GM12878 (cell line): ENCODE data around the gene IGF1R. TPM values are rescaled to one million over a fixed set of nuclear protein-coding genes. Genes with fewer than 3 reads are reported as not detected.
A peak's percentile ranks its signal among the peaks of the same experiment; 100 is the strongest.

Source experiments
- ATF7 ChIP-seq: fragments of 450-650 bp; IDR thresholded peaks from 2 replicates; pipeline ENCODE4 v1.6.1; 2016; ENCODE audit warnings: low read depth, mild to moderate bottlenecking
- BHLHE40 ChIP-seq, 2 experiments: fragments of 450-650 bp in 1 of 2; IDR thresholded peaks; 2 replicates each; pipeline ENCODE4 v1.6.1; 2011 to 2017; ENCODE audit warnings: low read depth in 2 of 2, borderline replicate concordance in 1 of 2, improper control_type of control experiment in 1 of 2, low read length in 1 of 2, mild to moderate bottlenecking in 1 of 2
- CBX5 ChIP-seq: sonication (generic); IDR thresholded peaks from 2 replicates; pipeline ENCODE4 v1.6.1; 2016; ENCODE audit warnings: low read depth, moderate library complexity, mild to moderate bottlenecking, inconsistent platforms
- CHD4 ChIP-seq: fragments of 200-600 bp; sonication (generic); IDR thresholded peaks from 2 replicates; pipeline ENCODE4 v1.6.1; 2016; ENCODE audit warnings: mild to moderate bottlenecking
- DPF2 ChIP-seq: fragments of 450-650 bp; IDR thresholded peaks from 2 replicates; pipeline ENCODE4 v1.6.1; 2017; ENCODE audit warnings: mild to moderate bottlenecking
- EGR1 ChIP-seq, 2 experiments: IDR thresholded peaks; 1 replicate in 1 of 2; 2 replicates in 1 of 2; pipeline ENCODE4 v1.6.1; 2011 to 2012; ENCODE audit warnings: low read depth in 2 of 2, low read length in 2 of 2, borderline replicate concordance in 1 of 2, mild to moderate bottlenecking in 1 of 2, moderate library complexity in 1 of 2
- EP300 ChIP-seq, 2 experiments: fragments of 150-350 bp in 1 of 2; IDR thresholded peaks; 2 replicates each; pipeline ENCODE4 v1.6.1; 2011 to 2012; ENCODE audit warnings: low read depth in 2 of 2, low read length in 2 of 2, borderline replicate concordance in 1 of 2, improper control_type of control experiment in 1 of 2, inconsistent platforms in 1 of 2; ENCODE audit not compliant: control insufficient read depth in 1 of 2
- EZH2 ChIP-seq: IDR thresholded peaks from 2 replicates; pipeline ENCODE4 v1.6.1; 2012; ENCODE audit warnings: low read depth, mild to moderate bottlenecking, control low read depth, inconsistent platforms, low read length, borderline replicate concordance; ENCODE audit not compliant: control insufficient read depth
- FOXK2 ChIP-seq: fragments of 450-650 bp; IDR thresholded peaks from 2 replicates; pipeline ENCODE4 v1.6.1; 2017; ENCODE audit warnings: mild to moderate bottlenecking, moderate library complexity
- FOXM1 ChIP-seq: IDR thresholded peaks from 2 replicates; pipeline ENCODE4 v1.6.1; 2012; ENCODE audit warnings: low read depth, mild to moderate bottlenecking, inconsistent platforms, low read length, moderate library complexity
- GATAD2B ChIP-seq: fragments of 450-650 bp; conservative IDR thresholded peaks from 2 replicates; pipeline ENCODE4 v1.6.1; 2017; ENCODE audit warnings: low read depth, mild to moderate bottlenecking, moderate library complexity
- HCFC1 ChIP-seq: fragments of 150-350 bp; IDR thresholded peaks from 2 replicates; pipeline ENCODE4 v1.6.1; 2014; ENCODE audit warnings: low read length
- IKZF2 ChIP-seq, 2 experiments: fragments of 450-650 bp; IDR thresholded peaks; 2 replicates each; pipeline ENCODE4 v1.6.1; 2017; ENCODE audit warnings: mild to moderate bottlenecking in 2 of 2, moderate library complexity in 2 of 2
- IRF3 ChIP-seq: fragments of 450-650 bp; IDR thresholded peaks from 2 replicates; pipeline ENCODE4 v1.6.1; 2014; ENCODE audit warnings: mild to moderate bottlenecking
- MTA2 ChIP-seq: fragments of 450-650 bp; IDR thresholded peaks from 2 replicates; pipeline ENCODE4 v1.6.1; 2016; ENCODE audit warnings: low read depth, mild to moderate bottlenecking, moderate library complexity
- PAX5 ChIP-seq: IDR thresholded peaks from 2 replicates; pipeline ENCODE4 v1.6.1; 2011; ENCODE audit warnings: low read depth, low read length, borderline replicate concordance
- PAX8 ChIP-seq: fragments of 450-650 bp; IDR thresholded peaks from 2 replicates; pipeline ENCODE4 v1.6.1; 2017; ENCODE audit warnings: mild to moderate bottlenecking, moderate library complexity
- POLR2AphosphoS2 ChIP-seq: IDR thresholded peaks from 2 replicates; pipeline ENCODE4 v1.6.1; 2011; ENCODE audit warnings: low read depth, mild to moderate bottlenecking, low read length, improper control_type of control experiment, moderate library complexity
- RAD51 ChIP-seq: fragments of 450-650 bp; IDR thresholded peaks from 2 replicates; pipeline ENCODE4 v1.6.1; 2016; ENCODE audit warnings: moderate library complexity, mild to moderate bottlenecking, inconsistent platforms
- RBBP5 ChIP-seq: fragments of 200-600 bp; sonication (generic); conservative IDR thresholded peaks from 2 replicates; pipeline ENCODE4 v1.6.1; 2016
- SMARCA5 ChIP-seq: fragments of 450-650 bp; IDR thresholded peaks from 2 replicates; pipeline ENCODE4 v1.6.1; 2017; ENCODE audit warnings: mild to moderate bottlenecking
- ZNF207 ChIP-seq: fragments of 450-650 bp; IDR thresholded peaks from 2 replicates; pipeline ENCODE4 v1.6.1; 2014; ENCODE audit warnings: antibody characterized with exemption, mild to moderate bottlenecking, borderline replicate concordance
- ZSCAN29 ChIP-seq: fragments of 450-650 bp; IDR thresholded peaks from 2 replicates; pipeline ENCODE4 v1.6.1; 2017; ENCODE audit warnings: mild to moderate bottlenecking, moderate library complexity
- polyA plus RNA-seq, 11 experiments: library from polyadenylated mRNA; depleted of rRNA in 4 of 11; unstranded in 6 of 11; stranded (reverse) in 5 of 11; fragments of >200 nt; fragmentation: Nextera tagmentation in 4 of 11; fragmentation: Illumina TruSeq in 1 of 11; extraction: Ambion mirVana in 4 of 11; extraction: Trizol in 1 of 11; gene quantifications; 1 replicate in 1 of 11; 2 replicates in 10 of 11; pipeline versions ENCODE4 v1.2.1 to v1.2.3, GENCODE V29; 2011 to 2016; ENCODE audit warnings: inconsistent platforms in 2 of 11, missing spikeins in 2 of 11, low read depth in 1 of 11
- total RNA-seq, 4 experiments: library from RNA; depleted of rRNA in 3 of 4; stranded (reverse); fragments of >200 nt in 3 of 4; fragmentation: Illumina TruSeq in 1 of 4; extraction: Trizol in 1 of 4; gene quantifications; 2 replicates each; pipeline versions ENCODE4 v1.2.1 to v1.2.3, GENCODE V29; 2013 to 2021

The IGF1R gene
- total and polyA plus RNA-seq, 10 of the 15 experiments (the other 5 are each of a cell fraction or from before 2014, with no cell fraction given), result 0.03 to 2.7 (median 0.66) TPM

- TF ChIP-seq IRF3 (no peak), ATF7 (no peak), IKZF2 (IDR thresholded peaks at IDR 0.05) (peak in 1 of 2 experiments; percentile 33; a peak in 2 of 4 replicates), BHLHE40 (IDR thresholded peaks at IDR 0.05; ENCODE audit: borderline replicate concordance in 1 of 2, low read depth in 2 of 2, low read length in 1 of 2) (peak in 1 of 2 experiments; percentile 47; a peak in 1 of 4 replicates), DPF2 (no peak; the same call in 1 of the 2 replicates), EZH2 (no peak), FOXK2 (no peak), EP300 (IDR thresholded peaks at IDR 0.05; ENCODE audit: borderline replicate concordance in 1 of 2, control insufficient read depth in 1 of 2, low read depth in 2 of 2, low read length in 2 of 2) (peak in 1 of 2 experiments; percentile 52; a peak in 1 of 4 replicates), PAX8 (no peak), CHD4 (no peak), FOXM1 (no peak), GATAD2B (peak; percentile 51; the same call in 1 of the 2 replicates), CBX5 (no peak), HCFC1 (no peak), MTA2 (peak; percentile 33; the same call in 1 of the 2 replicates), RAD51 (no peak), PAX5 (peak; percentile 89), SMARCA5 (no peak), RBBP5 (no peak), POLR2AphosphoS2 (no peak), EGR1 (IDR thresholded peaks at IDR 0.05; ENCODE audit: borderline replicate concordance in 1 of 2, low read depth in 2 of 2, low read length in 2 of 2) (no peak), ZSCAN29 (no peak), ZNF207 (no peak)
These were observed 289.7 kb downstream of the IGF1R start (continued) for GRCh38 chr15:98938105-98938417.
